SH-SY5Y (cell line): Measurements from ENCODE around the gene SLC2A13.

ENCODE experiments used
- GATA2 ChIP-seq: IDR thresholded peaks from 2 replicates; pipeline ENCODE4 v1.6.1; 2011; ENCODE audit warnings: mild to moderate bottlenecking, low read depth, low read length
- GATA3 ChIP-seq: IDR thresholded peaks from 2 replicates; pipeline ENCODE4 v1.6.1; 2011; ENCODE audit warnings: low read depth, mild to moderate bottlenecking, low read length, moderate library complexity

SLC2A13 gene

GRCh38 chr12:40105515-40106201 lies at the start of gene SLC2A13:
Gene SLC2A13, minus strand, starts transcription at chr12:40106081. Its CDS starts 273 bp downstream, at chr12:40105808.
- TF ChIP-seq GATA2 (no peak), GATA3 (no peak)

DNA sequence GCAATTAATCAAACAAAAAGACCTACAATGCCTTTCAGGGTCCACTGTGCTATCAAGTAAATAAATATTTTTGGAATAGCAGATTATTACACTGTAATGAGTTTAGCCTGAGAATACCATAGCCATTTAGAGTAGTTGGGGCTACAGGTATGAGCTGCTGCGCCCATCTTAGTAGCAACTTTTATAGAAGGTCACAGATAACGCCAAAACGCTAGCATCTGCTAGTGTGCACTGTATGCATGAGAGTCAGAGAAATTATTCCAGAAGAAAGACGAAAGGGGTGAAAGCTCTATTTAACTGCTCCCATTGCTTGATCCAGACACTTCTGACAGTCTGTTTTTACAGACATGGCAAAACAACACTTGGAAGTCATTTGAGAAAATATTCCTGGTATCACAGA lies 48.5 kb upstream of the SLC2A13 start:
- no peak for TF ChIP-seq GATA3
- no peak for TF ChIP-seq GATA2

- TF ChIP-seq GATA2 (no peak), GATA3 (no peak)
Observed at GRCh38 chr12:40153432-40153831, 47.6 kb upstream of the SLC2A13 start.

DNA sequence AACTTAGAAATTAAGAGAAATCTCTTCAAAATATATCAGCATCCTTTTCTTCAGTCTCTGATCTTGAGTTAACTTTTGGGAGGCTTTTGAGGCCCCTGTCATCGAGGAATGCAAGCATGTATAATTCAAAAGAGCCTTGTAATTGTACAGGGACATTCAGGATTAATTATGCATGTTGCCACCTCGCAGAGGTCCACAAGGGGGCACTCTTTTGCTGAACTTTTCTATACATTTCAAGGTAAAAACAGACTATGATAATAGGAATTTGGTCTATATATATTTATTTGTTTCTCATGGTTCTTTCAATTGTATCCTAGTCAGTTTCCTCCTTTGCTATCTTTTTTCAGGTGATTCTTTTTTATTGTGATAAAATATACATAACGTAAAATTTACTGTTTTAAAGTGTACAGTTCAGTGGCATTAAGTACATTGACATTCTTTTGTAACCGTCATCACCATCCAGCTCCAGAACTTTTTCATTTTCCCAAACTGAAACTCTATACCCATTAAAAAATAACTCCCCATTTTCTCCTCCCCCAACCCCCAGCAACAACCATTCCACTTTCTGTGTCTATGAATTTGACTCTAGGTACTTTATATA lies 47.0 kb upstream of the SLC2A13 start:
- no peak for TF ChIP-seq GATA3
- TF ChIP-seq GATA2, result no peak

GRCh38 chr12:40149673-40150260 lies 43.9 kb upstream of the SLC2A13 start:
- no peak for TF ChIP-seq GATA3
- TF ChIP-seq GATA2, result no peak

GRCh38 chr12:40146800-40147797 lies 41.2 kb upstream of the SLC2A13 start:
- TF ChIP-seq GATA3 (no peak), GATA2 (no peak)

DNA sequence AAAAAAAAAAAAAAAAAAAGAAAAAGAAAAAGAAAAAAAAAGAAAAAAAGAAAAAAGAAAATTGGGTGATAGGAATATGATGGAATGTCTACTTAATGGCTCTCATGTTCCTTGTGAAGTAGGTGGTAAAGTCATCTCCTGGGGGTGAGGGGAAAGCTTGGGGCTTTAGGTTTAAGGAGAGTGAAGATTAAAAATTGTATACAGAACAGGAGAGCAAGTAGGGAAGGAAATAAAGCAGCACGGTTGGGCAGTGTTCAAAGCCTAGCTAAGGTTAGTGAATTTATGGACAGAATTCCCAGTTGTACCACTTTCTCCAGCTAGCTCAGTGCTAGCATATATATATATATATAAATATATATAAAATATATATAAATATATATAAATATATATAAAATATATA lies 40.0 kb upstream of the SLC2A13 start:
- TF ChIP-seq GATA3, result no peak
- no peak for TF ChIP-seq GATA2

DNA sequence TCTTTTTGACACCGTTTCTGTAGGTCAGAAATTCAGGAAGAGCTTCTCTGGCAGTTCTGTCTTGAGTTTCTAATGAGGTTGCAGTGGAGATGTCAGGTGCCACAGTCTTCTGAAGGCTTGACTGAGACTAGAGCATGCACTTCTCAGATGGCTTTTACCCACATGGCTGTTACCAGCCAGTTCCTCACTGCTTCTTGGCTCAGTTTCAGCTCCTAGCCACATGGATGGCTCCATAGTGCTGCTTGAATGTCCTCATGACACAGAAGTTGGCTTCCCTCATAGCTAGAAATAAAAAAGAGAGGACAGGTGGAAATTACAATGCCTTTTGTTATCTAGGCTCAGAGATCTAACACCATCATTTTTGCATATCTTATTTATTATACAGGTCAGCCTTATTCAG lies 38.1 kb upstream of the SLC2A13 start:
- TF ChIP-seq GATA2 (no peak), GATA3 (no peak)

- TF ChIP-seq GATA2 (no peak), GATA3 (no peak)
Observed at GRCh38 chr12:40142001-40142744, 36.3 kb upstream of the SLC2A13 start.

- TF ChIP-seq GATA2, result no peak
- no peak for TF ChIP-seq GATA3
Observed at GRCh38 chr12:40138526-40138925, 32.6 kb upstream of the SLC2A13 start.

DNA sequence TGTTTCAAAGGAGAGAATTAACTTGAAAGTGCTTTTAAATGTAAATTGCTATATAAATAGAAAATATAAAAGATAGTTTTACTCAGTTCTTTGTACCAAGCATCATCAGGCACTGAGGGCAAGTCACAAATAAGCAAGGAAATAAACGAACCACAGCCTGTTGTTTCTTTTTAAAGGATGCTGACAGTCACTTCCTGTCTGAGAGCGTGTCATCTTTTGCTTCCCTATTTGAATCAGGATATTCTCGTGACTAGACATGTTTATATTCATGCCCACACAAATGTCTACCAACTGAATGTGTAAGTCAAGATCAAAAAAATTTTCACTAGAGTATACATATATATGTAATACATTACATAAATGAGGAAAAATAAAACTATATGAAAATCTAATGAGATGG lies 31.4 kb upstream of the SLC2A13 start:
- TF ChIP-seq GATA3 (no peak), GATA2 (no peak)

DNA sequence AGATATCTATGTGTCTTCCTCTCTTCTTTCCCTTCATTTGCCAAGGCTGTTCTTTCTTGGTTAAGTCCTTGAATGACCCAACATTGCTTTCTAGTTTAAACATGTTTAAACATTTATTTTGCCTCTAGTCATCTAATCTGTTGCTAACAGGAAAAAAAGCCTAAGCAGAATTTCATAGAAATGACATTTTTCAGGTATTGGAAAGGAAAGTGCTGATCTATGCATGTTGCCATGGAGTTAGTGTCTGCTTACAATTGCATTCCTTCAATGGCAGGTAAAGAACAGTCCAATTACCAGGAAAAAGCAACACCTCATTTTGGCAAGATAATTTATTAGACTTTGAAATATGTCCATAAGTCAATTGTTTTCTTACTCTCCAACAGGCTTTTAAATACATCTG lies 21.5 kb upstream of the SLC2A13 start:
- TF ChIP-seq GATA2, result no peak
- TF ChIP-seq GATA3, result no peak

DNA sequence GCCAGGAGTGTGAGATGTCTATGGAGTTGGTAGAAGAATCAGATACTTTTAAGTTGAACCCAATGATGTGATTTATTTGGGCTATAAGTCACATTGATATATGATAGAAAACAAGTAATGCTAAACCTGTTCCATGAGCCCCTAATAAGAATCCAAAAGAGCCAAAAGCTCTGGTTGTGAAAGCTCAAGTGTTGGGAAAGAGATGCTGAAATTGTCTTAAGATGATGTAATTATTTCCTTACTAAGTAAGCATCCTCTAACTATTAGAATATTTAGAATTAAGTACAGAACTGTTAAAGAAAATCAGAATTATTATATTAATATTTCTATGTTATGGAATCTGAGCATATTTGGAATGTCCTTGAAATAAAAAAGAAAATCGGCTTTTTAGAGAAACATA lies 17.6 kb upstream of the SLC2A13 start:
- no peak for TF ChIP-seq GATA2
- no peak for TF ChIP-seq GATA3

GRCh38 chr12:40122842-40123241 lies 17.0 kb upstream of the SLC2A13 start:
- no peak for TF ChIP-seq GATA3
- no peak for TF ChIP-seq GATA2
